ENCODE measurements around the gene CSMD2. TPM values are rescaled to one million over a fixed set of nuclear protein-coding genes. Genes with fewer than 3 reads are reported as not detected.

CSMD2 gene
- polyA plus RNA-seq, 1 of the 3 experiments (the other 2 are of a cell fraction), result not detected

GRCh38 chr1:33738976-33739375 lies 426.1 kb downstream of the CSMD2 start:
- H3K27me3 ChIP-seq (ENCODE audit: insufficient read depth), result no peaks in the 10 kb centered on the region
- no peaks in the 10 kb centered on the region for H3F3A ChIP-seq (replicated peaks; ENCODE audit: insufficient read depth)
- CTCF ChIA-PET, result interaction anchor here (1.1 to 9.1 kb wide), 5 partner anchors 11 to 1004 kb away, joined by 3 to 111 read pairs (median 4); no protein-coding TSS in a partner anchor
- H3K79me2 ChIP-seq (ENCODE audit: insufficient read depth), result no peaks in the 10 kb centered on the region
- no peak for DNase-seq
- POLR2A ChIA-PET, result no interaction called here
- H3K9me3 ChIP-seq, result no peaks in the 10 kb centered on the region
- no peak overlapping the region for H3K27ac ChIP-seq (ENCODE audit: low read depth in 2 of 2, low read length in 1 of 2)
- no peaks in the 10 kb centered on the region; a peak in 1 of 4 replicates for H3K4me1 ChIP-seq (ENCODE audit: control insufficient read depth in 1 of 2, insufficient read depth in 2 of 2, low read depth in 1 of 2, low read length in 1 of 2)
- H4K20me1 ChIP-seq (ENCODE audit: insufficient read depth), result no peaks in the 10 kb centered on the region
- 51% methylated on average over 8 of the region's 12 CpGs for WGBS (ENCODE audit: low lambda C conversion rate)
- H3K9ac ChIP-seq, result no peak overlapping the region
- H3K4me3 ChIP-seq (ENCODE audit: low read depth in 2 of 2, low read length in 1 of 2), result no peak overlapping the region
- H3K4me2 ChIP-seq, result no peak overlapping the region
- TF ChIP-seq, protein P1, sequence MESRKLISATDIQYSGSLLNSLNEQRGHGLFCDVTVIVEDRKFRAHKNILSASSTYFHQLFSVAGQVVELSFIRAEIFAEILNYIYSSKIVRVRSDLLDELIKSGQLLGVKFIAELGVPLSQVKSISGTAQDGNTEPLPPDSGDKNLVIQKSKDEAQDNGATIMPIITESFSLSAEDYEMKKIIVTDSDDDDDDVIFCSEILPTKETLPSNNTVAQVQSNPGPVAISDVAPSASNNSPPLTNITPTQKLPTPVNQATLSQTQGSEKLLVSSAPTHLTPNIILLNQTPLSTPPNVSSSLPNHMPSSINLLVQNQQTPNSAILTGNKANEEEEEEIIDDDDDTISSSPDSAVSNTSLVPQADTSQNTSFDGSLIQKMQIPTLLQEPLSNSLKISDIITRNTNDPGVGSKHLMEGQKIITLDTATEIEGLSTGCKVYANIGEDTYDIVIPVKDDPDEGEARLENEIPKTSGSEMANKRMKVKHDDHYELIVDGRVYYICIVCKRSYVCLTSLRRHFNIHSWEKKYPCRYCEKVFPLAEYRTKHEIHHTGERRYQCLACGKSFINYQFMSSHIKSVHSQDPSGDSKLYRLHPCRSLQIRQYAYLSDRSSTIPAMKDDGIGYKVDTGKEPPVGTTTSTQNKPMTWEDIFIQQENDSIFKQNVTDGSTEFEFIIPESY (IDR thresholded peaks at IDR 0.05; ENCODE audit: borderline replicate concordance, low read depth), result no peak
- TF ChIP-seq RCOR1 (IDR thresholded peaks at IDR 0.05; ENCODE audit: low read length), result no peak
- TF ChIP-seq, protein P2, sequence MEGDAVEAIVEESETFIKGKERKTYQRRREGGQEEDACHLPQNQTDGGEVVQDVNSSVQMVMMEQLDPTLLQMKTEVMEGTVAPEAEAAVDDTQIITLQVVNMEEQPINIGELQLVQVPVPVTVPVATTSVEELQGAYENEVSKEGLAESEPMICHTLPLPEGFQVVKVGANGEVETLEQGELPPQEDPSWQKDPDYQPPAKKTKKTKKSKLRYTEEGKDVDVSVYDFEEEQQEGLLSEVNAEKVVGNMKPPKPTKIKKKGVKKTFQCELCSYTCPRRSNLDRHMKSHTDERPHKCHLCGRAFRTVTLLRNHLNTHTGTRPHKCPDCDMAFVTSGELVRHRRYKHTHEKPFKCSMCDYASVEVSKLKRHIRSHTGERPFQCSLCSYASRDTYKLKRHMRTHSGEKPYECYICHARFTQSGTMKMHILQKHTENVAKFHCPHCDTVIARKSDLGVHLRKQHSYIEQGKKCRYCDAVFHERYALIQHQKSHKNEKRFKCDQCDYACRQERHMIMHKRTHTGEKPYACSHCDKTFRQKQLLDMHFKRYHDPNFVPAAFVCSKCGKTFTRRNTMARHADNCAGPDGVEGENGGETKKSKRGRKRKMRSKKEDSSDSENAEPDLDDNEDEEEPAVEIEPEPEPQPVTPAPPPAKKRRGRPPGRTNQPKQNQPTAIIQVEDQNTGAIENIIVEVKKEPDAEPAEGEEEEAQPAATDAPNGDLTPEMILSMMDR (IDR thresholded peaks at IDR 0.05), result no peak
- TF ChIP-seq FOXM1 (IDR thresholded peaks at IDR 0.05; ENCODE audit: low read depth), result no peak
- TF ChIP-seq EP300 (IDR thresholded peaks at IDR 0.05; ENCODE audit: borderline replicate concordance in 1 of 2, low read depth in 1 of 2, low read length in 1 of 2), result no peak
- no peak overlapping the region for H2AFZ ChIP-seq (ENCODE audit: low read depth)
- H3K9me2 ChIP-seq, result no peaks in the 10 kb centered on the region
- H3K36me3 ChIP-seq (replicated peaks in 1 of 2; ENCODE audit: control insufficient read depth in 1 of 2, insufficient read depth in 2 of 2, low read length in 1 of 2), result no peaks in the 10 kb centered on the region

GRCh38 chr1:33738536-33738935 lies 426.5 kb downstream of the CSMD2 start:
- no peak for DNase-seq
- Histone ChIP-seq H3K27ac (ENCODE audit: low read depth in 2 of 2, low read length in 1 of 2) (no peak overlapping the region), H3K9ac (no peak overlapping the region), H3K9me3 (no peaks in the 10 kb centered on the region), H3K4me2 (no peak overlapping the region), H4K20me1 (ENCODE audit: insufficient read depth) (no peaks in the 10 kb centered on the region), H3K79me2 (ENCODE audit: insufficient read depth) (no peaks in the 10 kb centered on the region), H3K9me2 (no peaks in the 10 kb centered on the region), H3K36me3 (replicated peaks in 1 of 2; ENCODE audit: control insufficient read depth in 1 of 2, insufficient read depth in 2 of 2, low read length in 1 of 2) (no peaks in the 10 kb centered on the region), H3K27me3 (ENCODE audit: insufficient read depth) (no peaks in the 10 kb centered on the region), H3K4me1 (ENCODE audit: control insufficient read depth in 1 of 2, insufficient read depth in 2 of 2, low read depth in 1 of 2, low read length in 1 of 2) (no peaks in the 10 kb centered on the region; a peak in 1 of 4 replicates), H3F3A (replicated peaks; ENCODE audit: insufficient read depth) (no peaks in the 10 kb centered on the region), H3K4me3 (ENCODE audit: low read depth in 2 of 2, low read length in 1 of 2) (no peak overlapping the region), H2AFZ (ENCODE audit: low read depth) (no peak overlapping the region)
- 46% methylated on average over 9 of the region's 9 CpGs for WGBS (ENCODE audit: low lambda C conversion rate)
- ChIA-PET CTCF (interaction anchor here (1.3 to 9.1 kb wide), 5 partner anchors 10 to 425 kb away, joined by 3 to 111 read pairs (median 4); no protein-coding TSS in a partner anchor), POLR2A (no interaction called here)
- TF ChIP-seq YY1 (IDR thresholded peaks at IDR 0.05; ENCODE audit: low read depth) (no peak), TEAD4 (IDR thresholded peaks at IDR 0.05; ENCODE audit: borderline replicate concordance, insufficient read depth) (no peak), GATA2 (CRISPR knock-in tag; IDR thresholded peaks at IDR 0.05) (no peak), EP300 (IDR thresholded peaks at IDR 0.05; ENCODE audit: borderline replicate concordance in 1 of 2, low read depth in 1 of 2, low read length in 1 of 2) (no peak), NRF1 (IDR thresholded peaks at IDR 0.05; ENCODE audit: low read depth, low read length) (no peak), NFIC (IDR thresholded peaks at IDR 0.05; ENCODE audit: borderline replicate concordance) (no peak), GABPA (IDR thresholded peaks at IDR 0.05; ENCODE audit: low read depth) (no peak), CHD2 (IDR thresholded peaks at IDR 0.05; ENCODE audit: low read length, partially characterized antibody) (no peak), IRF3 (IDR thresholded peaks at IDR 0.05; ENCODE audit: low read depth, low read length) (no peak), RXRA (IDR thresholded peaks at IDR 0.05; ENCODE audit: borderline replicate concordance, low read depth) (no peak), TCF12 (IDR thresholded peaks at IDR 0.05) (no peak), EZH2phosphoT487 (IDR thresholded peaks at IDR 0.05; ENCODE audit: borderline replicate concordance, low read depth) (no peak), USF2 (IDR thresholded peaks at IDR 0.05; ENCODE audit: borderline replicate concordance, low read depth, low read length) (no peak), MEF2A (IDR thresholded peaks at IDR 0.05; ENCODE audit: borderline replicate concordance, low read depth) (no peak)
- TF ChIP-seq, protein P1 (IDR thresholded peaks at IDR 0.05; ENCODE audit: borderline replicate concordance, low read depth), result no peak
